ENCODE results near the gene SPAG16.

GRCh38 chr2:214220251-214220650 is 936.0 kb downstream of the SPAG16 start:
- TF ChIP-seq, protein P1, sequence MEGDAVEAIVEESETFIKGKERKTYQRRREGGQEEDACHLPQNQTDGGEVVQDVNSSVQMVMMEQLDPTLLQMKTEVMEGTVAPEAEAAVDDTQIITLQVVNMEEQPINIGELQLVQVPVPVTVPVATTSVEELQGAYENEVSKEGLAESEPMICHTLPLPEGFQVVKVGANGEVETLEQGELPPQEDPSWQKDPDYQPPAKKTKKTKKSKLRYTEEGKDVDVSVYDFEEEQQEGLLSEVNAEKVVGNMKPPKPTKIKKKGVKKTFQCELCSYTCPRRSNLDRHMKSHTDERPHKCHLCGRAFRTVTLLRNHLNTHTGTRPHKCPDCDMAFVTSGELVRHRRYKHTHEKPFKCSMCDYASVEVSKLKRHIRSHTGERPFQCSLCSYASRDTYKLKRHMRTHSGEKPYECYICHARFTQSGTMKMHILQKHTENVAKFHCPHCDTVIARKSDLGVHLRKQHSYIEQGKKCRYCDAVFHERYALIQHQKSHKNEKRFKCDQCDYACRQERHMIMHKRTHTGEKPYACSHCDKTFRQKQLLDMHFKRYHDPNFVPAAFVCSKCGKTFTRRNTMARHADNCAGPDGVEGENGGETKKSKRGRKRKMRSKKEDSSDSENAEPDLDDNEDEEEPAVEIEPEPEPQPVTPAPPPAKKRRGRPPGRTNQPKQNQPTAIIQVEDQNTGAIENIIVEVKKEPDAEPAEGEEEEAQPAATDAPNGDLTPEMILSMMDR (IDR thresholded peaks at IDR 0.05; ENCODE audit: low read depth, low read length), result no peak
- TF ChIP-seq MYC (IDR thresholded peaks at IDR 0.05; ENCODE audit: low read depth, low read length) (no peak), MAX (IDR thresholded peaks at IDR 0.05; ENCODE audit: low read depth, low read length) (no peak)

All from NB4 (cell line).